Stimulated activated CD8-positive, alpha-beta memory T cell treated with anti-CD3 and anti-CD28 coated beads, Interleukin-4, amount 100 ng/mL, for 48 hours (primary cell): ENCODE data around the gene IDH3A.

Experiments used
- DNase-seq: peaks from one replicate; pipeline ENCODE4 v3.0.0-alpha.2; 2020

The IDH3A gene

GRCh38 chr15:78149068-78149804 is at the start of gene IDH3A:
TSS of gene IDH3A (plus strand) at chr15:78149362. CDS start at chr15:78149404, 42 bp downstream.
- DNase-seq: peak; percentile 100

- DNase-seq: no peak
These were observed 48.3 kb upstream of the IDH3A start for GRCh38 chr15:78100886-78101285.

- DNase-seq: no peak
These were observed 47.6 kb upstream of the IDH3A start for GRCh38 chr15:78101423-78102105.

GRCh38 chr15:78102211-78102610 is 47.0 kb upstream of the IDH3A start:
- no peak for DNase-seq

- DNase-seq: no peak
These were observed 46.4 kb upstream of the IDH3A start for GRCh38 chr15:78102741-78103140.

- DNase-seq: peak; percentile 75
These were observed 45.6 kb upstream of the IDH3A start for GRCh38 chr15:78103406-78104118.

- DNase-seq: no peak
These were observed 45.1 kb upstream of the IDH3A start for GRCh38 chr15:78104119-78104479.

GRCh38 chr15:78104566-78105475 is 44.3 kb upstream of the IDH3A start:
- DNase-seq: no peak

GRCh38 chr15:78105476-78106241 is 43.5 kb upstream of the IDH3A start:
- DNase-seq: no peak

GRCh38 chr15:78107471-78107870 is 41.7 kb upstream of the IDH3A start:
- no peak for DNase-seq

GRCh38 chr15:78108300-78109084 is 40.7 kb upstream of the IDH3A start:
- DNase-seq: peak; percentile 86

GRCh38 chr15:78109156-78109555 is 40.0 kb upstream of the IDH3A start:
- no peak for DNase-seq

- DNase-seq: no peak
These were observed 39.1 kb upstream of the IDH3A start for GRCh38 chr15:78110096-78110495.

- DNase-seq: no peak
These were observed 38.2 kb upstream of the IDH3A start for GRCh38 chr15:78110916-78111475.

GRCh38 chr15:78111788-78112187 is 37.4 kb upstream of the IDH3A start:
- no peak for DNase-seq

- no peak for DNase-seq
These were observed 36.6 kb upstream of the IDH3A start for GRCh38 chr15:78112551-78112950.

GRCh38 chr15:78120523-78120922 is 28.6 kb upstream of the IDH3A start:
- no peak for DNase-seq

- no peak for DNase-seq
These were observed 23.9 kb upstream of the IDH3A start for GRCh38 chr15:78125267-78125666.

GRCh38 chr15:78127882-78128281 is 21.3 kb upstream of the IDH3A start:
- no peak for DNase-seq

- no peak for DNase-seq
These were observed 19.9 kb upstream of the IDH3A start for GRCh38 chr15:78129077-78129750.
